ENCODE measurements around the gene RAD51AP1.
A peak's percentile ranks its signal among the peaks of the same experiment; 100 is the strongest.

Gene RAD51AP1

DNA sequence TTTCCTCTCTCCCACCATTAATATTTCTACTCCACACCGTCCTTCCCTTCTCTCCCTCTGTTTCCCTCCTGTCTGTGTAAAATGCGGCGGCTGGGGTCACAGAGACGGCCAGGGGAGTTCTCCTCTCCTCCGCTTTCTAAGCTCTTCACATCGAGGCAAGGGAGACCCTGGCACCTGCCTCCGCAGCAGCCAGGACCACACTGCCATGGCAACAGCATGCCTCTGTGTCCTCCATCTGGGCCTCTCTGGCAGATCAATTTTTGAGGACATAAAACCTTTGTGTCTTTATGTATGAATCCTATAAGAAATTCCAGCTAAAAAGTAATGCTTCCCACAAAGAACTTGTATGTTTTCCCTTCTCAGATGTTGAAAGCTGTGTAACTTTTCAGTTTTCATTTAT, 64.7 kb downstream of the RAD51AP1 start:
- no peak for DNase-seq

DNA sequence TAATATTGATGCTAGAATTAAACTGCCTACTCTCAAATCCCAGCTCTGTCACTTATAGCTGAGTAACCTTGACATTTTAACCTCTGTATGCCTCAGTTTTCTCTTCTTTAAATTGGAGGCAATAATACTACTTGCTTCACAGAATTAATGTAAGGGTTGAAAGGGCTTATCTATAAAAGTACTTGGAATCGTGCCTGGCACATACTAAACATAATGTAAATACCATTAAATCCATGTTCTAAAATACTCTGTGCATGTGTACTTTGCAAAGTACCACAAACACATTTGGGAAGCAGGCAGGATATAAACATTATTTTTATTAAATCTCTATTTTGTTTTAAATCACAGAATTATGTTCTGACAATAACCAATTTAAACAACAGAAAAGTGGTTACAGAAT, 65.3 kb downstream of the RAD51AP1 start:
- no peak for DNase-seq

GRCh38 chr12:4604684-4605193, 66.0 kb downstream of the RAD51AP1 start:
- DNase-seq, result peak; percentile 96

- DNase-seq, result no peak
These were observed 68.4 kb downstream of the RAD51AP1 start for GRCh38 chr12:4607056-4607455.

DNA sequence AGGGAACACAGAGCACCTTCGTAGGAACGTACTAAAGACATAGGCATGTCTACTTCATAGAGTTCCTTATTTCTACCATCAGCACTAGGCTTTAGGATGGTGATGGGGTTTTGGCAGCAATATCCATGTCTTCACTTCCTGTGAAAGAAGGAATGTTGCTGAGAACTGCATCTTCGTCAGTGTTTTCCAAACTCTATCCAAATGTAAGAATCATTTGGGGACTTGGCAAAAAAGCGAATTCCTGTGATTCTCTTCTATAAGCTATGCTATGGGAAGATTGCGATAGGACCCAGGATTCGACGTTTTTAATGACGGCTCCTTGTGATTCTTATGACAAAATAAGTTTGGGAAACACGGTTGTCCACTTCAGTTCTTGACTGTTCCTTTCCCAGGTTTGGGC, 70.4 kb downstream of the RAD51AP1 start:
- no peak for DNase-seq
